Fibroblast of mammary gland (primary cell): ENCODE measurements around the gene BHLHE23.

ENCODE experiments used
- DNase-seq: peaks from one replicate; pipeline ENCODE4 v3.0.0-alpha.2; 2010; ENCODE audit warnings: low read depth
- H3K4me3 ChIP-seq: 2 replicates; pipeline ENCODE4 v1.5.1; 2011; ENCODE audit warnings: low read depth, mild to moderate bottlenecking, low read length, moderate library complexity; ENCODE audit not compliant: control insufficient read depth
- CTCF ChIP-seq: conservative IDR thresholded peaks from 2 replicates; pipeline ENCODE4 v1.5.1; 2011; ENCODE audit warnings: low read depth, low read length, inconsistent platforms; ENCODE audit not compliant: control insufficient read depth, insufficient read depth

Gene BHLHE23

GRCh38 chr20:62989201-62989601 is 17.6 kb downstream of the BHLHE23 start:
- H3K4me3 ChIP-seq, result no peak overlapping the region
- DNase-seq, result no peak
- TF ChIP-seq CTCF, result no peak

- DNase-seq, result no peak
- TF ChIP-seq CTCF, result no peak
- H3K4me3 ChIP-seq, result no peak overlapping the region
These were observed 19.6 kb downstream of the BHLHE23 start for GRCh38 chr20:62987114-62987513.

- no peak overlapping the region for H3K4me3 ChIP-seq
- DNase-seq, result no peak
- TF ChIP-seq CTCF, result no peak
These were observed 20.4 kb downstream of the BHLHE23 start for GRCh38 chr20:62986257-62986800.

- no peak for TF ChIP-seq CTCF
- H3K4me3 ChIP-seq, result no peak overlapping the region
- DNase-seq, result no peak
These were observed 21.4 kb downstream of the BHLHE23 start for GRCh38 chr20:62985444-62985778.

- H3K4me3 ChIP-seq, result no peak overlapping the region
- DNase-seq, result no peak
- no peak for TF ChIP-seq CTCF
These were observed 21.9 kb downstream of the BHLHE23 start for GRCh38 chr20:62984666-62985443.

- H3K4me3 ChIP-seq, result no peak overlapping the region
- no peak for DNase-seq
- TF ChIP-seq CTCF, result no peak
These were observed 23.6 kb downstream of the BHLHE23 start for GRCh38 chr20:62983210-62983609.
